Sigmoid colon (tissue), 7 donors: ENCODE data around the gene TSPAN13. TPM values are rescaled to one million over a fixed set of nuclear protein-coding genes. Genes with fewer than 3 reads are reported as not detected.

Experiments used
- DNase-seq: peaks from one replicate; pipeline ENCODE4 v3.0.0-alpha.2; 2019
- H3K27ac ChIP-seq, 4 donors: fragments of 200-600 bp; sonication (generic); one replicate each; pipeline ENCODE4 v1.5.1; 2016 to 2019; ENCODE audit warnings: mild to moderate bottlenecking in 1 of 4
- H3K27me3 ChIP-seq, 3 donors: fragments of 200-600 bp; sonication (generic); one replicate each; pipeline ENCODE4 v1.5.1; 2019; ENCODE audit warnings: mild to moderate bottlenecking in 1 of 3
- H3K36me3 ChIP-seq, 4 donors: fragments of 200-600 bp; sonication (generic); one replicate each; pipeline ENCODE4 v1.5.1; 2016 to 2019
- H3K4me1 ChIP-seq, 4 donors: fragments of 200-600 bp; sonication (generic); one replicate each; pipeline ENCODE4 v1.5.1; 2017 to 2019
- H3K4me3 ChIP-seq, 4 donors: fragments of 200-600 bp; sonication (generic); one replicate each; pipeline ENCODE4 v1.5.1; 2017 to 2019; ENCODE audit warnings: mild to moderate bottlenecking in 2 of 4, moderate library complexity in 1 of 4
- H3K9me3 ChIP-seq, 4 donors: fragments of 200-600 bp in 3 of 4; sonication (generic) in 3 of 4; one replicate each; pipeline versions ENCODE4 v1.5.1 to v1.6.1; 2013 to 2019
- CTCF ChIP-seq, 4 experiments: fragments of 450-650 bp in 3 of 4; fragments of 200-600 bp in 1 of 4; IDR thresholded peaks; one replicate each; pipeline ENCODE4 v1.5.1; 2016 to 2019; ENCODE audit warnings: antibody characterized with exemption in 4 of 4, mild to moderate bottlenecking in 3 of 4, moderate library complexity in 2 of 4
- EP300 ChIP-seq, 4 donors: sonication (generic); formaldehyde crosslinking; IDR thresholded peaks; one replicate each; pipeline ENCODE4 v1.6.1; 2017; ENCODE audit warnings: antibody characterized with exemption in 4 of 4
- POLR2A ChIP-seq, 2 donors: fragments of 450-650 bp; IDR thresholded peaks; one replicate each; pipeline ENCODE4 v1.6.1; 2016; ENCODE audit warnings: antibody characterized with exemption in 2 of 2, mild to moderate bottlenecking in 2 of 2, moderate library complexity in 2 of 2
- POLR2AphosphoS5 ChIP-seq, 4 donors: sonication (generic); formaldehyde crosslinking; IDR thresholded peaks; one replicate each; pipeline ENCODE4 v1.6.1; 2017; ENCODE audit warnings: antibody characterized with exemption in 4 of 4
- WGBS, 2 donors: extraction: QIAGEN DNeasy Blood & Tissue Kit; methylation state at CpG; one replicate each; pipeline ENCODE4 v1.1.7; 2013; 5-methylcytosine and 5-hydroxymethylcytosine counted together
- intact Hi-C: fragments of 100-400 bp; cut with DNase I; formaldehyde crosslinking; loops from one replicate; pipeline ENCODE4 v1.15.1; 2023
- polyA plus RNA-seq, 3 donors: library from polyadenylated mRNA; stranded (reverse); fragments of 200-250 nt; gene quantifications; one replicate each; pipeline ENCODE4 v1.2.3, GENCODE V29; 2013
- total RNA-seq, 4 donors: library from RNA; depleted of rRNA; stranded (reverse); fragments of >200 nt; gene quantifications; one replicate each; pipeline ENCODE4 v1.1.0, GENCODE V29; 2016
- donor health status: healthy with polysubstance abuse.
- donor health status: Bipolar disorder and iron deficiency.
- donor health status: healthy.

Gene TSPAN13
- total and polyA plus RNA-seq, 7 donors = 2.2 to 68.5 (median 6.4) TPM

- no peaks in the 10 kb centered on the region for H3K27me3 ChIP-seq
- no peak overlapping the region for H3K4me3 ChIP-seq
- no peak for DNase-seq
- H3K9me3 ChIP-seq = no peaks in the 10 kb centered on the region
- TF ChIP-seq POLR2A (IDR thresholded peaks at IDR 0.05) (no peak), CTCF (IDR thresholded peaks at IDR 0.05) (no peak), EP300 (IDR thresholded peaks at IDR 0.05) (no peak), POLR2AphosphoS5 (IDR thresholded peaks at IDR 0.05) (no peak)
- H3K27ac ChIP-seq = no peak overlapping the region
- H3K36me3 ChIP-seq = no peaks in the 10 kb centered on the region
- WGBS, 2 donors = 91 to 92% methylated on average over 7 of the region's 7 CpGs
- intact Hi-C loops = no loop called here
- no peaks in the 10 kb centered on the region for H3K4me1 ChIP-seq
Observed at GRCh38 chr7:16776053-16776452, 22.5 kb downstream of the TSPAN13 start.

GRCh38 chr7:16778476-16778875, 24.9 kb downstream of the TSPAN13 start:
- no peak for DNase-seq
- Histone ChIP-seq H3K27ac (no peak overlapping the region), H3K36me3 (no peaks in the 10 kb centered on the region), H3K9me3 (no peaks in the 10 kb centered on the region), H3K4me3 (no peak overlapping the region), H3K4me1 (no peaks in the 10 kb centered on the region), H3K27me3 (no peaks in the 10 kb centered on the region)
- WGBS, 2 donors = 98% methylated on average over 3 of the region's 3 CpGs
- TF ChIP-seq POLR2A (IDR thresholded peaks at IDR 0.05) = no peak
- TF ChIP-seq CTCF (IDR thresholded peaks at IDR 0.05) = no peak
- no peak for TF ChIP-seq EP300 (IDR thresholded peaks at IDR 0.05)
- intact Hi-C loops = no loop called here

- no peak for TF ChIP-seq POLR2AphosphoS5 (IDR thresholded peaks at IDR 0.05)
- TF ChIP-seq EP300 (IDR thresholded peaks at IDR 0.05) = no peak
- no peak for TF ChIP-seq POLR2A (IDR thresholded peaks at IDR 0.05)
- TF ChIP-seq CTCF (IDR thresholded peaks at IDR 0.05) = no peak
- Histone ChIP-seq H3K4me1 (no peaks in the 10 kb centered on the region), H3K27ac (no peak overlapping the region), H3K9me3 (no peaks in the 10 kb centered on the region), H3K27me3 (no peaks in the 10 kb centered on the region), H3K4me3 (no peak overlapping the region), H3K36me3 (no peaks in the 10 kb centered on the region)
- intact Hi-C loops = no loop called here
- no peak for DNase-seq
- 44 to 89% methylated on average over 1 of the region's 1 CpG for WGBS, 2 donors
Observed at GRCh38 chr7:16779051-16779450, 25.5 kb downstream of the TSPAN13 start.

GRCh38 chr7:16780596-16780995, 27.0 kb downstream of the TSPAN13 start:
- Histone ChIP-seq H3K4me3 (no peak overlapping the region), H3K4me1 (no peaks in the 10 kb centered on the region), H3K36me3 (no peaks in the 10 kb centered on the region), H3K27ac (no peak overlapping the region), H3K9me3 (no peaks in the 10 kb centered on the region), H3K27me3 (no peaks in the 10 kb centered on the region)
- 89 to 91% methylated on average over 1 of the region's 1 CpG for WGBS, 2 donors
- intact Hi-C loops = no loop called here
- TF ChIP-seq POLR2AphosphoS5 (IDR thresholded peaks at IDR 0.05) (no peak), EP300 (IDR thresholded peaks at IDR 0.05) (no peak), POLR2A (IDR thresholded peaks at IDR 0.05) (no peak), CTCF (IDR thresholded peaks at IDR 0.05) (no peak)
- no peak for DNase-seq

GRCh38 chr7:16785321-16785720, 31.8 kb downstream of the TSPAN13 start:
- TF ChIP-seq EP300 (IDR thresholded peaks at IDR 0.05) (no peak), CTCF (IDR thresholded peaks at IDR 0.05) (no peak), POLR2AphosphoS5 (IDR thresholded peaks at IDR 0.05) (no peak), POLR2A (IDR thresholded peaks at IDR 0.05) (no peak)
- Histone ChIP-seq H3K4me1 (no peaks in the 10 kb centered on the region), H3K4me3 (no peak overlapping the region), H3K27me3 (no peaks in the 10 kb centered on the region), H3K27ac (no peak overlapping the region), H3K9me3 (no peaks in the 10 kb centered on the region), H3K36me3 (no peaks in the 10 kb centered on the region)
- no peak for DNase-seq
- intact Hi-C loops = no loop called here
- WGBS, 2 donors = 81 to 90% methylated on average over 1 of the region's 1 CpG
